ENCODE data around the gene EXOC4.

The EXOC4 gene

GRCh38 chr7:133491846-133492652 lies 239.2 kb downstream of the EXOC4 start (continued):
- TF ChIP-seq ZNF518A (tag by site-specific recombination; conservative IDR thresholded peaks at IDR 0.05; ENCODE audit: low read depth) = peak; percentile 69
- peak; percentile 51; the same call in 1 of the 2 replicates for TF ChIP-seq ZNF600 (tag by site-specific recombination; IDR thresholded peaks at IDR 0.05)
- peak; percentile 88 for TF ChIP-seq ZNF146 (tag by site-specific recombination; IDR thresholded peaks at IDR 0.05)
- peak; percentile 99 for TF ChIP-seq ATF2 (tag by site-specific recombination; IDR thresholded peaks at IDR 0.05; ENCODE audit: low read depth)
- TF ChIP-seq GLI2 (tag by site-specific recombination; IDR thresholded peaks at IDR 0.05; ENCODE audit: borderline replicate concordance, low read depth) = peak; percentile 100
- peak; percentile 99 for TF ChIP-seq SP7 (tag by site-specific recombination; IDR thresholded peaks at IDR 0.05)
- no peak for TF ChIP-seq ZNF132 (tag by site-specific recombination; IDR thresholded peaks at IDR 0.05; ENCODE audit: borderline replicate concordance)
- peak; percentile 97 for TF ChIP-seq ZNF324 (tag by site-specific recombination; IDR thresholded peaks at IDR 0.05)
- peak; percentile 94 for TF ChIP-seq IKZF3 (tag by site-specific recombination; IDR thresholded peaks at IDR 0.05)
- TF ChIP-seq MYNN (tag by site-specific recombination; IDR thresholded peaks at IDR 0.05; ENCODE audit: borderline replicate concordance) = peak; percentile 72; the same call in 1 of the 2 replicates
- TF ChIP-seq KLF9 (tag by site-specific recombination; IDR thresholded peaks at IDR 0.05; ENCODE audit: low read depth) = peak; percentile 61; the same call in 1 of the 2 replicates
- TF ChIP-seq ZNF354C (tag by site-specific recombination; IDR thresholded peaks at IDR 0.05; ENCODE audit: borderline replicate concordance, low read depth) = peak; percentile 37; the same call in 1 of the 2 replicates
- TF ChIP-seq ZNF529 (tag by site-specific recombination; IDR thresholded peaks at IDR 0.05; ENCODE audit: insufficient replicate concordance) = no peak
- TF ChIP-seq ZNF335 (tag by site-specific recombination; conservative IDR thresholded peaks at IDR 0.05) = no peak
- no peak; the same call in 1 of the 2 replicates for TF ChIP-seq ZBTB11 (tag by site-specific recombination; conservative IDR thresholded peaks at IDR 0.05; ENCODE audit: low read depth)
- no peak for TF ChIP-seq ZBTB48 (tag by site-specific recombination; IDR thresholded peaks at IDR 0.05)
- peak; percentile 98 for TF ChIP-seq PRDM6 (tag by site-specific recombination; IDR thresholded peaks at IDR 0.05)
- TF ChIP-seq ZNF174 (tag by site-specific recombination; IDR thresholded peaks at IDR 0.05) = no peak
- TF ChIP-seq ZNF423 (tag by site-specific recombination; IDR thresholded peaks at IDR 0.05) = peak; percentile 48; the same call in 1 of the 2 replicates
- peak; percentile 81 for TF ChIP-seq ZNF366 (tag by site-specific recombination; conservative IDR thresholded peaks at IDR 0.05)
- 0 out of 2 replicates have a peak, but pooled peaks have one; percentile 54 for TF ChIP-seq ZNF561 (tag by site-specific recombination; IDR thresholded peaks at IDR 0.05; ENCODE audit: borderline replicate concordance)
- no peak for TF ChIP-seq ZNF155 (tag by site-specific recombination; IDR thresholded peaks at IDR 0.05)
- peak; percentile 76; the same call in 1 of the 2 replicates for TF ChIP-seq ZSCAN4 (tag by site-specific recombination; IDR thresholded peaks at IDR 0.05)
- peak; percentile 98 for TF ChIP-seq ZNF19 (tag by site-specific recombination; IDR thresholded peaks at IDR 0.05; ENCODE audit: low read depth)
- TF ChIP-seq ZNF76 (tag by site-specific recombination; IDR thresholded peaks at IDR 0.05; ENCODE audit: borderline replicate concordance, low read depth) = peak; percentile 75
- no peak for TF ChIP-seq ZNF112 (tag by site-specific recombination; IDR thresholded peaks at IDR 0.05)
